ENCODE measurements around the gene DMRT1.
A peak's percentile ranks its signal among the peaks of the same experiment; 100 is the strongest.

Gene DMRT1

GRCh38 chr9:1002678-1003077 lies 161.2 kb downstream of the DMRT1 start:
- no peak for DNase-seq

- DNase-seq, result no peak
These were observed 163.7 kb downstream of the DMRT1 start for GRCh38 chr9:1005043-1005667.

GRCh38 chr9:1007312-1007711 lies 165.8 kb downstream of the DMRT1 start:
- no peak for DNase-seq

- no peak for DNase-seq
These were observed 166.7 kb downstream of the DMRT1 start for GRCh38 chr9:1008216-1008615.

GRCh38 chr9:1009101-1009707 lies 167.7 kb downstream of the DMRT1 start:
- DNase-seq, result peak; percentile 83 to 84

- no peak for DNase-seq
These were observed 171.5 kb downstream of the DMRT1 start for GRCh38 chr9:1013021-1013420.

- no peak for DNase-seq
These were observed 172.7 kb downstream of the DMRT1 start for GRCh38 chr9:1014225-1014624.

GRCh38 chr9:1014640-1015039 lies 173.1 kb downstream of the DMRT1 start:
- DNase-seq, result no peak

GRCh38 chr9:1018121-1018520 lies 176.6 kb downstream of the DMRT1 start:
- DNase-seq, result peak in 1 of 2 donors; percentile 24

All from stimulated activated CD4-positive, alpha-beta T cell treated with anti-CD3 and anti-CD28 coated beads, Interleukin-2, amount 100 ng/mL, for 24 hours (primary cell).